HepG2 (cell line): Measurements from ENCODE around the gene EGFLAM.

ENCODE experiments used
- JUNB ChIP-seq: sonication (generic); formaldehyde crosslinking; IDR thresholded peaks from 2 replicates; pipeline ENCODE4 v1.8.0; 2022; ENCODE audit warnings: missing genetic modification reagents, mild to moderate bottlenecking, borderline replicate concordance
- NR2F2 ChIP-seq: IDR thresholded peaks from 2 replicates; pipeline ENCODE4 v1.6.1; 2012; ENCODE audit warnings: low read depth, inconsistent platforms, borderline replicate concordance
- POLR2A ChIP-seq, 2 experiments: IDR thresholded peaks; 2 replicates each; pipeline ENCODE4 v1.6.1; 2011; ENCODE audit warnings: low read depth in 2 of 2, low read length in 2 of 2, mild to moderate bottlenecking in 1 of 2, moderate library complexity in 1 of 2; ENCODE audit not compliant: insufficient read depth in 1 of 2
- RAD21 ChIP-seq: fragments of 450-650 bp; formaldehyde crosslinking; IDR thresholded peaks from 2 replicates; pipeline ENCODE4 v1.5.0; 2020; ENCODE audit warnings: mild to moderate bottlenecking
- TBL1XR1 ChIP-seq: fragments of 150-350 bp; IDR thresholded peaks from 2 replicates; pipeline ENCODE4 v1.6.1; 2014; ENCODE audit warnings: borderline replicate concordance, low read length; ENCODE audit not compliant: partially characterized antibody
- TCF12 ChIP-seq, 2 experiments: fragments of 450-650 bp in 1 of 2; sonication (generic) in 1 of 2; formaldehyde crosslinking in 1 of 2; IDR thresholded peaks; 2 replicates each; pipeline versions ENCODE4 v1.6.1 to v1.8.0; 2017 to 2022; ENCODE audit warnings: antibody characterized with exemption in 1 of 2, mild to moderate bottlenecking in 1 of 2, missing genetic modification reagents in 1 of 2, moderate library complexity in 1 of 2
- ZNF383 ChIP-seq: sonication (generic); formaldehyde crosslinking; IDR thresholded peaks from 2 replicates; pipeline ENCODE4 v1.4.0; 2020; ENCODE audit warnings: missing genetic modification reagents, mild to moderate bottlenecking, borderline replicate concordance
- TF ChIP-seq, protein P1 (sequence below): sonication (generic); formaldehyde crosslinking; IDR thresholded peaks from 2 replicates; pipeline ENCODE4 v1.5.0; 2020; ENCODE audit warnings: mild to moderate bottlenecking, missing genetic modification reagents, moderate library complexity
- TF ChIP-seq, protein P2 (sequence below): IDR thresholded peaks from 2 replicates; pipeline ENCODE4 v1.6.1; 2012; ENCODE audit warnings: inconsistent platforms

DNA sequence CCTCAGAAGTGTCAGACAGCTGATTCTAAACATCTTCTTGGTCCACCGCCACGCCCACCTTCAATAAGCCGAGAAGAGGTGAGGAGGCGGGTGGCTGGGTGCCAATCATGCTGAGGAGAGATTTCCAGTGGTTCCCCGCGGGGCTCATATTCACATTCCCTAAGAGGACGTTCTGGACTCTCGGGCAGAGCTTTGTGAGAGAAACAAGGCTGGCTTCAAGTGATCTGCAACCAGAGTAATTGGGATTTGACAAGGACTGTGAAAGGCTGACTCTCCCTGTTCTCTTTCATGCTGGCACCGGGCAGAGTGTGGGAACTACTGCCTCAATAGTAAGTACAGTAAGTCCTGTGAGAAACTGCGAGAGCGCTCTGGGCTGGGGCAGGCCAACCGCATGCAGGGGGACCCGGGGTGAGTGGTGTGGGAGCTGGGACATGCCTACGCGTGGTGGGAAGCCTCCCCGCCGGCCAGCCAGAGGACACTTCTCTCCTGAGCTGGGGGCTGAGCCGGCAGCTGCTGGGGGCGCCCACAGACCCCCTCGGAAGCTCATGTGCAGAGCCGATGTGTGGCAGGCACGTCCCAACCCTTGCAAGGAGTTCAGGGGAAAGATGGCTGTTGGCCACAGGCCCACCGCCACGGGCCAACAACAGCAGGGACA, 187.1 kb downstream of the EGFLAM start:
- TF ChIP-seq POLR2A (IDR thresholded peaks at IDR 0.05; ENCODE audit: insufficient read depth in 1 of 2, low read depth in 2 of 2, low read length in 2 of 2) (no peak), ZNF383 (CRISPR knock-in tag) (no peak), JUNB (no peak), NR2F2 (no peak), RAD21 (CRISPR knock-in tag) (no peak), TCF12 (IDR thresholded peaks at IDR 0.05) (no peak), TCF12 (CRISPR knock-in tag; IDR thresholded peaks at IDR 0.05) (no peak), TBL1XR1 (no peak)
- TF ChIP-seq, protein P1, sequence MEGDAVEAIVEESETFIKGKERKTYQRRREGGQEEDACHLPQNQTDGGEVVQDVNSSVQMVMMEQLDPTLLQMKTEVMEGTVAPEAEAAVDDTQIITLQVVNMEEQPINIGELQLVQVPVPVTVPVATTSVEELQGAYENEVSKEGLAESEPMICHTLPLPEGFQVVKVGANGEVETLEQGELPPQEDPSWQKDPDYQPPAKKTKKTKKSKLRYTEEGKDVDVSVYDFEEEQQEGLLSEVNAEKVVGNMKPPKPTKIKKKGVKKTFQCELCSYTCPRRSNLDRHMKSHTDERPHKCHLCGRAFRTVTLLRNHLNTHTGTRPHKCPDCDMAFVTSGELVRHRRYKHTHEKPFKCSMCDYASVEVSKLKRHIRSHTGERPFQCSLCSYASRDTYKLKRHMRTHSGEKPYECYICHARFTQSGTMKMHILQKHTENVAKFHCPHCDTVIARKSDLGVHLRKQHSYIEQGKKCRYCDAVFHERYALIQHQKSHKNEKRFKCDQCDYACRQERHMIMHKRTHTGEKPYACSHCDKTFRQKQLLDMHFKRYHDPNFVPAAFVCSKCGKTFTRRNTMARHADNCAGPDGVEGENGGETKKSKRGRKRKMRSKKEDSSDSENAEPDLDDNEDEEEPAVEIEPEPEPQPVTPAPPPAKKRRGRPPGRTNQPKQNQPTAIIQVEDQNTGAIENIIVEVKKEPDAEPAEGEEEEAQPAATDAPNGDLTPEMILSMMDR (CRISPR knock-in tag), result no peak
- TF ChIP-seq, protein P2, sequence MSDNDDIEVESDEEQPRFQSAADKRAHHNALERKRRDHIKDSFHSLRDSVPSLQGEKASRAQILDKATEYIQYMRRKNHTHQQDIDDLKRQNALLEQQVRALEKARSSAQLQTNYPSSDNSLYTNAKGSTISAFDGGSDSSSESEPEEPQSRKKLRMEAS, result no peak
